Naive thymus-derived CD8-positive, alpha-beta T cell (primary cell): ENCODE results near the gene UACA. TPM values are rescaled to one million over a fixed set of nuclear protein-coding genes. Genes with fewer than 3 reads are reported as not detected.

Experiments used
- ATAC-seq, 2 donors: fragments of 150-1000 bp; cut with Tn5 transposase in 1 of 2; sonication (Bioruptor Pico), chemical (Tn5 transposase) in 1 of 2; 1 replicate in 1 of 2; 2 replicates in 1 of 2; pipeline ENCODE4 v1.10.0; 2021; ENCODE audit warnings: mild to moderate bottlenecking in 2 of 2, moderate library complexity in 2 of 2
- POLR2A ChIA-PET: fragments of 350-600 bp; sonication (Branson Sonifier 250); formaldehyde crosslinking; loops from one replicate; lab custom pipeline; 2021; ENCODE audit warnings: antibody characterized with exemption; lab: Charles Lee
- DNase-seq, 10 donors: peaks; one replicate each; pipeline versions ENCODE4 v3.0.0 to v3.0.0-alpha.2; 2020 to 2022
- H3K27ac Mint-ChIP-seq, 10 donors: one replicate each; pipeline ENCODE4 v1.8.0; 2020 to 2022; ENCODE audit warnings: mild to moderate bottlenecking in 10 of 10, mixed read lengths in 10 of 10, moderate library complexity in 4 of 10, inconsistent platforms in 1 of 10
- H3K27me3 Mint-ChIP-seq, 5 donors: one replicate each; pipeline ENCODE4 v1.8.0; 2021 to 2022; ENCODE audit warnings: mixed read lengths in 5 of 5
- H3K36me3 Mint-ChIP-seq, 3 donors: one replicate each; pipeline ENCODE4 v1.8.0; 2020 to 2022; ENCODE audit warnings: mixed read lengths in 3 of 3, mild to moderate bottlenecking in 2 of 3, inconsistent platforms in 1 of 3
- H3K4me1 Mint-ChIP-seq, 4 donors: one replicate each; pipeline ENCODE4 v1.8.0; 2021 to 2022; ENCODE audit warnings: mixed read lengths in 4 of 4
- H3K4me3 Mint-ChIP-seq, 10 donors: one replicate each; pipeline ENCODE4 v1.8.0; 2020 to 2022; ENCODE audit warnings: mild to moderate bottlenecking in 10 of 10, mixed read lengths in 10 of 10, moderate library complexity in 6 of 10, inconsistent platforms in 1 of 10
- H3K9me3 Mint-ChIP-seq, 9 donors: one replicate each; pipeline ENCODE4 v1.8.0; 2020 to 2022; ENCODE audit warnings: mixed read lengths in 9 of 9, mild to moderate bottlenecking in 3 of 9, inconsistent platforms in 1 of 9, moderate library complexity in 1 of 9
- polyA plus RNA-seq, 3 donors: library from polyadenylated mRNA; unstranded; fragments of 300-500 nt; fragmentation: Illumina TruSeq; gene quantifications; one replicate each; pipeline ENCODE4 v1.2.3, GENCODE V29; 2021
- total RNA-seq, 8 experiments: library from RNA in 2 of 8; stranded (reverse) in 2 of 8; gene quantifications; one replicate each; pipeline ENCODE4 v1.2.3 and lab custom pipeline; 2021 to 2026

Gene UACA
- total and polyA plus RNA-seq, 5 experiments from 2014 or later, result 0.10 to 0.42 (median 0.13) TPM; not detected in 2

DNA sequence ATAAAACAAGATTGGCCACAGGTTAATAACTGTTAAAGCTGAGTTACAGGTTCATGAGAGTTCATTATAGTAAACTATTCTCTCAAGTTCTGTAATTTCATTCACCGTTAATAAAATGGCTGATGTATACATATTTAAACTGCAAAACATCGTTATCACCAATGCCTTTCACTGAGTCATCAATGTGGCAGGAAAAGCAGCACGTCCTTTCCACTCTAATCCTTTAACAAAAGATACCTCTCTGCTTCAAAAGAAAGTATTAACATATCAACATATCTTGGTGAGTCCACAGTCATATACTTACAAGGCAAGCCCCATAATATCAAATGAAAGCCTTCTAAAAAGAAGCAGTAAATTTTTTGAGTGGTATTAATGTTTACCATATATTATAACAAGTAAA, 54.5 kb downstream of the UACA start:
- no peaks in the 10 kb centered on the region for H3K36me3 Mint-ChIP-seq
- H3K4me3 Mint-ChIP-seq, result no peak overlapping the region
- peaks cover 11 to 41% (median 18%) of the 10 kb centered on the region in 5 donors for H3K27me3 Mint-ChIP-seq
- ATAC-seq (no peak), DNase-seq (no peak)
- no peaks in the 10 kb centered on the region for H3K4me1 Mint-ChIP-seq
- POLR2A ChIA-PET, result interaction anchor here (1.3 kb wide), 1 partner anchor 35 kb away, joined by 3 read pairs; no protein-coding TSS in a partner anchor
- H3K9me3 Mint-ChIP-seq, result no peaks in the 10 kb centered on the region
- H3K27ac Mint-ChIP-seq, result no peak overlapping the region

GRCh38 chr15:70707686-70708300, 55.6 kb downstream of the UACA start:
- no peak overlapping the region for H3K4me3 Mint-ChIP-seq
- DNase-seq (no peak), ATAC-seq (no peak)
- no peaks in the 10 kb centered on the region for H3K9me3 Mint-ChIP-seq
- peaks cover 13 to 42% (median 21%) of the 10 kb centered on the region in 5 donors for H3K27me3 Mint-ChIP-seq
- H3K36me3 Mint-ChIP-seq, result no peaks in the 10 kb centered on the region
- H3K27ac Mint-ChIP-seq, result no peak overlapping the region
- H3K4me1 Mint-ChIP-seq, result no peaks in the 10 kb centered on the region
- POLR2A ChIA-PET, result interaction anchor here (1.3 kb wide), 1 partner anchor 34 kb away, joined by 3 read pairs; no protein-coding TSS in a partner anchor

GRCh38 chr15:70704731-70705130, 58.6 kb downstream of the UACA start:
- ATAC-seq (no peak), DNase-seq (no peak)
- no peak overlapping the region for H3K27ac Mint-ChIP-seq
- no peak overlapping the region for H3K4me3 Mint-ChIP-seq
- no peaks in the 10 kb centered on the region for H3K4me1 Mint-ChIP-seq
- POLR2A ChIA-PET, result no interaction called here
- H3K9me3 Mint-ChIP-seq, result no peaks in the 10 kb centered on the region
- H3K27me3 Mint-ChIP-seq, result peaks cover 10 to 43% (median 16%) of the 10 kb centered on the region in 5 donors
- H3K36me3 Mint-ChIP-seq, result no peaks in the 10 kb centered on the region

- Mint-ChIP-seq H3K4me3 (no peak overlapping the region), H3K27ac (no peak overlapping the region), H3K27me3 (peaks cover 15 to 45% (median 16%) of the 10 kb centered on the region in 5 donors), H3K4me1 (no peaks in the 10 kb centered on the region), H3K36me3 (no peaks in the 10 kb centered on the region), H3K9me3 (no peaks in the 10 kb centered on the region)
- ATAC-seq, result no peak
- no peak for DNase-seq
- POLR2A ChIA-PET, result no interaction called here
These were observed 59.2 kb downstream of the UACA start for GRCh38 chr15:70704166-70704565.

DNA sequence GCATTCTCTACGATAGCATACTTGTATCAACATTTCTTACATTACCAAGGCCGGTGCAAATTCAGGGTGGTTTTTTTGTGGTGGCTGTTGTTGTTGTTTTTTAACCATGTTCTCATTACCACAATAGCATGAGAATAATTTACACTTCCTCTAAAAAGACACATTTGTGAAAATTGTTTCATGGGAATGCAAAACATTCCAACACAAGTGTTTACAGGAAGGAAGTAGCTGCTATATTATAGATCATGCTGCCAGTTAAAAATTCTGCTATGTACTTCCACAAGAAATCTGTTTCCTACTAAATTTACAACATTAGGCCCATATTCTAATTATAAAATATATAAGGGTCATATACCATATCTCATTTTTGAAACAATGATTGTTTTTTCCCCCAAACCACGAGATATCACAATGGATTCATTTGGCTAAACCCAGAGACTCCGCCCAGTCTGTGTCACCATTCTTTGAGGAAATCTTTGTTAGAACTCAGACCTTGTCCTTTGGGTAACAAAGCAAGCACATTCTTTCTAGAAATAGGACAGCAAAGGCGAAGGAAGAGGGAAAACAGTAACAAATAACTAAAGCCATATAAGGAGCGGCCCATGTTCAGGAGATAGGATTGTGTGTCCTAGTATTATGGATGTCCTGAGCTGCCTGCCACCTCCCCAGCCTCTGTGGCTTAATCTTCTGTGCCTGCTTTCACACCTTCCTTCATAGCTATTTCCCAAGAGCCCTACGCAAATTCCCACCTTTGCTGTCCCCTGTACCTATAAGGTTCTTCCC, 60.1 kb downstream of the UACA start:
- DNase-seq (no peak), ATAC-seq (no peak)
- no peaks in the 10 kb centered on the region for H3K36me3 Mint-ChIP-seq
- H3K27me3 Mint-ChIP-seq, result peaks cover 15 to 54% (median 16%) of the 10 kb centered on the region in 5 donors
- H3K27ac Mint-ChIP-seq, result no peak overlapping the region
- POLR2A ChIA-PET, result no interaction called here
- H3K4me3 Mint-ChIP-seq, result no peak overlapping the region
- no peaks in the 10 kb centered on the region for H3K4me1 Mint-ChIP-seq
- no peaks in the 10 kb centered on the region for H3K9me3 Mint-ChIP-seq

DNA sequence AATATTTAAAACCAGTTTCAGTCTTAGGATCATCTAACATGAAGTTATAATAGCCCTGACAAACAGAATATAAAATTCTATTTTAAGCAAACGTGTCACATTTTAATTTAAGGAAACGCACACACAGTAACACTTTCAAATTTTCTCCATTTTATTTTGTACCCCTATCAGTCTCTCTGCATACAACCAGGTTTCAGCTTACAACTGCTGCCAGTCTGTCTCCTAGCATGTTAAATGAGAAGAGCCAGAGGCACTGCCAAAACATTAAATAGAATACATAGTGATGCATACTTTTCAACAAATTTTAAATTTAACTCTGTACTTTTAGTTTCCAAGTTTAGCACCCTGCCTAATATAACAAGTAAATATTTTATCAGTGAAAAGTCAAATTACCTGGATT, 60.8 kb downstream of the UACA start:
- H3K36me3 Mint-ChIP-seq, result no peaks in the 10 kb centered on the region
- POLR2A ChIA-PET, result no interaction called here
- H3K27ac Mint-ChIP-seq, result no peak overlapping the region
- no peak for ATAC-seq
- no peak for DNase-seq
- H3K9me3 Mint-ChIP-seq, result no peaks in the 10 kb centered on the region
- no peaks in the 10 kb centered on the region for H3K4me1 Mint-ChIP-seq
- H3K27me3 Mint-ChIP-seq, result peaks cover 16 to 53% (median 17%) of the 10 kb centered on the region in 5 donors
- H3K4me3 Mint-ChIP-seq, result no peak overlapping the region

- peaks cover 16 to 48% (median 17%) of the 10 kb centered on the region in 5 donors for H3K27me3 Mint-ChIP-seq
- ATAC-seq, result no peak
- POLR2A ChIA-PET, result no interaction called here
These were observed 61.3 kb downstream of the UACA start for GRCh38 chr15:70701891-70702568.

GRCh38 chr15:70701171-70701570, 62.2 kb downstream of the UACA start:
- Mint-ChIP-seq H3K36me3 (no peaks in the 10 kb centered on the region), H3K9me3 (no peaks in the 10 kb centered on the region), H3K4me3 (no peak overlapping the region), H3K4me1 (no peaks in the 10 kb centered on the region), H3K27me3 (peaks cover 16 to 46% (median 17%) of the 10 kb centered on the region in 5 donors), H3K27ac (no peak overlapping the region)
- DNase-seq (no peak), ATAC-seq (no peak)
- POLR2A ChIA-PET, result interaction anchor here (0.6 kb wide), 1 partner anchor 1242 kb away, joined by 6 read pairs; no protein-coding TSS in a partner anchor

More at GRCh38 chr15:70701891-70702568, 61.3 kb downstream of the UACA start:
- H3K4me3 Mint-ChIP-seq, result no peak overlapping the region
- DNase-seq, result no peak
- H3K4me1 Mint-ChIP-seq, result no peaks in the 10 kb centered on the region
- no peaks in the 10 kb centered on the region for H3K9me3 Mint-ChIP-seq
- H3K36me3 Mint-ChIP-seq, result no peaks in the 10 kb centered on the region
- H3K27ac Mint-ChIP-seq, result no peak overlapping the region

DNA sequence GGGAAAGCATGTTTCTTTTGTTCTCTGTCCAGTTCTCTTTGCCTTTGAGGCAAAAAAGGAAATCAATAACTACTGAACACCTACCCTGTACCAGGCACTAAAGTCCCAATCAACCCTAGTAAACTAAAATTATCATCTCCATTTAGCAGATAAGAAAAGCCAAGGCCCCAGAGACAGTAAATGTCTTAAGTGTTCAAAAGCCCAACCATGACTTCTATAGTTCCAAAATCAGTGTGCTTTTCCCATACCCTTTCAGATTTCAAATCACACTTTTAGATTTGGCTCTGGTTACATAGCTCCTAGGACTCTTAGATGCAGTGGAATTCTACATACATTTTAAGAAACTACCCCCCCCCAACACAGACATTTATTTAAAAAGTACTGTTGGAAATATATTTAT, 63.5 kb downstream of the UACA start:
- Mint-ChIP-seq H3K9me3 (no peaks in the 10 kb centered on the region), H3K4me3 (no peak overlapping the region), H3K36me3 (no peaks in the 10 kb centered on the region), H3K27me3 (peaks cover 16 to 45% (median 18%) of the 10 kb centered on the region in 5 donors), H3K27ac (no peak overlapping the region), H3K4me1 (no peaks in the 10 kb centered on the region)
- no peak for DNase-seq
- no peak for ATAC-seq
- POLR2A ChIA-PET, result no interaction called here

DNA sequence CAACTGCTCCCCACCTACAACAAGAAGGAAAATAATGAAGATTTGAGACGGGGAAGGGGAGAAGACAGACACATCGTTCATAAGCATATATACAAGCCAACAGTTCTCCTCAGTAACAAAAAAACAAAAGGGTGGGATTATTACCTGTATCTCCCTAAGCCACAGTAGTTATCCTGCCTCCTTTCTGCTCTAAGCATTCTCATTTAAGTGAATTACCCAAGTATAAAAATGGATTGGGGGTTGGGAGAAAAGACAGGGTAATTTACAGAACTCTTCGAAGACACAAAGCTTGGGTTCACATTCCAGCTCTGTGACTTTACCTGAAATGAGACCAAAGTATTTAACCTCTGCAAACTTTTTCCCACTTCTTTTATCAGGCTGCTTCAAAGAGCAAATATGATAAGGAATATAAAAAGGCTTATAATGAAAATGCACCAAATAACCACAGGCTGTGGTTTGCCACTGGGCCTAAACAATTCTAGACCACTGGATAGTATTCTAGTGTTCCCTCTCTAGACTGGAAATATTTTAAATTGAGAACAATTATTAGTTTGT, 64.4 kb downstream of the UACA start:
- POLR2A ChIA-PET, result no interaction called here
- no peak for ATAC-seq
- Mint-ChIP-seq H3K4me1 (peaks cover 0 to 1% (median under 1%) of the 10 kb centered on the region in 4 donors), H3K27ac (no peak overlapping the region), H3K27me3 (peaks cover 8 to 35% (median 13%) of the 10 kb centered on the region in 5 donors), H3K4me3 (no peak overlapping the region), H3K36me3 (no peaks in the 10 kb centered on the region), H3K9me3 (no peaks in the 10 kb centered on the region)
- DNase-seq, result no peak

GRCh38 chr15:70698426-70698825, 64.9 kb downstream of the UACA start:
- POLR2A ChIA-PET, result no interaction called here

GRCh38 chr15:70690491-70691276, 72.7 kb downstream of the UACA start:
- Mint-ChIP-seq H3K27me3 (peaks cover 3 to 19% (median 9%) of the 10 kb centered on the region in 5 donors), H3K9me3 (no peaks in the 10 kb centered on the region), H3K36me3 (no peaks in the 10 kb centered on the region), H3K4me3 (no peak overlapping the region), H3K27ac (no peak overlapping the region), H3K4me1 (peaks cover 0 to 2% (median under 1%) of the 10 kb centered on the region in 4 donors)
- DNase-seq, result no peak
- no peak for ATAC-seq
- POLR2A ChIA-PET, result no interaction called here

More at GRCh38 chr15:70698426-70698825, 64.9 kb downstream of the UACA start:
- DNase-seq (no peak), ATAC-seq (no peak)
- H3K36me3 Mint-ChIP-seq, result no peaks in the 10 kb centered on the region
- no peak overlapping the region for H3K4me3 Mint-ChIP-seq
- peaks cover 0 to 2% (median under 1%) of the 10 kb centered on the region in 4 donors for H3K4me1 Mint-ChIP-seq
- H3K9me3 Mint-ChIP-seq, result no peaks in the 10 kb centered on the region
- no peak overlapping the region for H3K27ac Mint-ChIP-seq
- peaks cover 4 to 30% (median 11%) of the 10 kb centered on the region in 5 donors for H3K27me3 Mint-ChIP-seq
